HepG2 (cell line): ENCODE measurements around the gene SVBP. TPM values are rescaled to one million over a fixed set of nuclear protein-coding genes. Genes with fewer than 3 reads are reported as not detected.

ENCODE experiments used
- ATAC-seq: fragments of 200-7000 bp; cut with Tn5 transposase; 3 replicates; pipeline ENCODE4 v1.9.1; 2020; ENCODE audit warnings: mild to moderate bottlenecking, moderate library complexity
- BruUV-seq: library from RNA; stranded (reverse); fragments of 400-500 nt; replicated peaks from 2 replicates; lab custom pipeline; 2021; lab: Mats Ljungman, UMichigan
- CTCF ChIA-PET: fragments of 300-600 bp; formaldehyde crosslinking; extraction: SDS; loops from one replicate; lab custom pipeline; 2021; ENCODE audit warnings: low total read pairs, inconsistent platforms, low intra/inter-chr PET ratio; lab: Yijun Ruan, JAX
- POLR2A ChIA-PET: fragments of 350-600 bp; sonication (Branson Sonifier 250); formaldehyde crosslinking; loops from one replicate; lab custom pipeline; 2020; ENCODE audit warnings: antibody characterized with exemption, inconsistent platforms; lab: Yijun Ruan, JAX
- DNase-seq: peaks from one replicate; pipeline ENCODE4 v3.0.0-alpha.2; 2015; ENCODE audit warnings: low spot score
- FAIRE-seq: peaks from 3 replicates; lab custom pipeline; 2011; peaks lifted over from hg19 to GRCh38; lab: Jason Lieb, UNC
- H2AFZ ChIP-seq: one replicate; pipeline ENCODE4 v1.6.1; 2011; ENCODE audit warnings: low read length, inconsistent platforms
- H3K27ac ChIP-seq: fragments of 300-600 bp; 3 replicates; pipeline ENCODE4 v1.8.0; 2011; ENCODE audit warnings: mixed run types, mild to moderate bottlenecking, mixed read lengths, low read length, inconsistent platforms; ENCODE audit not compliant: insufficient read depth; ENCODE audit errors: extremely low read length
- H3K27me3 ChIP-seq, 2 experiments: fragments of 200-600 bp in 1 of 2; 2 replicates in 1 of 2; 3 replicates in 1 of 2; pipeline versions ENCODE4 v1.6.0 to v1.8.0; 2011; ENCODE audit warnings: low read length in 2 of 2, mild to moderate bottlenecking in 2 of 2, moderate library complexity in 2 of 2, inconsistent platforms in 1 of 2; ENCODE audit not compliant: insufficient read depth in 2 of 2, control insufficient read depth in 1 of 2
- H3K36me3 ChIP-seq, 2 experiments: fragments of 200-600 bp in 1 of 2; replicated peaks in 1 of 2; 2 replicates in 1 of 2; 3 replicates in 1 of 2; pipeline versions ENCODE4 v1.5.1 to v1.8.0; 2011; ENCODE audit warnings: low read length in 2 of 2, inconsistent platforms in 1 of 2; ENCODE audit not compliant: insufficient read depth in 2 of 2, control insufficient read depth in 1 of 2
- H3K4me1 ChIP-seq: 2 replicates; pipeline ENCODE4 v1.5.1; 2012; ENCODE audit warnings: low read length, inconsistent platforms; ENCODE audit not compliant: insufficient read depth
- H3K4me2 ChIP-seq: 2 replicates; pipeline ENCODE4 v1.6.0; 2011; ENCODE audit warnings: low read depth, low read length, inconsistent platforms
- H3K4me3 ChIP-seq, 3 experiments: fragments of 200-600 bp in 1 of 3; sonication (generic), shearing (Covaris generic) in 1 of 3; replicated peaks in 1 of 3; 2 replicates each; pipeline ENCODE4 v1.5.1; 2011 to 2016; ENCODE audit warnings: low read length in 3 of 3, inconsistent platforms in 2 of 3, low read depth in 2 of 3, mild to moderate bottlenecking in 2 of 3, control low read depth in 1 of 3, mixed read lengths in 1 of 3; ENCODE audit not compliant: insufficient read depth in 1 of 3
- H3K79me2 ChIP-seq: one replicate; pipeline ENCODE4 v1.6.1; 2011; ENCODE audit warnings: low read length, inconsistent platforms; ENCODE audit not compliant: insufficient read depth
- H3K9ac ChIP-seq: 2 replicates; pipeline ENCODE4 v1.6.0; 2011; ENCODE audit warnings: mild to moderate bottlenecking, low read depth, low read length, inconsistent platforms; ENCODE audit not compliant: insufficient read depth
- H3K9me3 ChIP-seq: 2 replicates; pipeline ENCODE4 v1.5.1; 2012; ENCODE audit warnings: mild to moderate bottlenecking, low read length
- H4K20me1 ChIP-seq: 2 replicates; pipeline ENCODE4 v1.6.0; 2011; ENCODE audit warnings: inconsistent platforms, mild to moderate bottlenecking, low read length, moderate library complexity; ENCODE audit not compliant: insufficient read depth
- PLSCR1 ChIP-seq: sonication (generic); formaldehyde crosslinking; IDR thresholded peaks from 2 replicates; pipeline ENCODE4 v1.5.0; 2020; ENCODE audit warnings: missing genetic modification reagents, mild to moderate bottlenecking, borderline replicate concordance
- RCOR2 ChIP-seq: IDR thresholded peaks from 2 replicates; pipeline ENCODE4 v1.6.1; 2016; ENCODE audit warnings: missing biosample characterization, missing genetic modification reagents
- WIZ ChIP-seq: sonication (generic); formaldehyde crosslinking; IDR thresholded peaks from 2 replicates; pipeline ENCODE4 v1.5.1; 2020; ENCODE audit warnings: mild to moderate bottlenecking, missing genetic modification reagents
- ZBTB4 ChIP-seq: sonication (generic); formaldehyde crosslinking; IDR thresholded peaks from 2 replicates; pipeline ENCODE4 v1.4.0; 2020; ENCODE audit warnings: missing genetic modification reagents, mild to moderate bottlenecking, borderline replicate concordance
- ZNF441 ChIP-seq: sonication (generic); formaldehyde crosslinking; IDR thresholded peaks from 2 replicates; pipeline ENCODE4 v1.7.0; 2021; ENCODE audit warnings: missing genetic modification reagents, borderline replicate concordance
- ZNF572 ChIP-seq: sonication (generic); formaldehyde crosslinking; IDR thresholded peaks from 2 replicates; pipeline ENCODE4 v1.5.1; 2020; ENCODE audit warnings: mild to moderate bottlenecking, missing genetic modification reagents
- ZNF691 ChIP-seq: sonication (generic); formaldehyde crosslinking; IDR thresholded peaks from 2 replicates; pipeline ENCODE4 v1.4.0; 2020; ENCODE audit warnings: missing genetic modification reagents, low read depth, mild to moderate bottlenecking, borderline replicate concordance
- WGBS: methylation state at CpG from one replicate; pipeline ENCODE4 v1.1.6; 2017; ENCODE audit warnings: low lambda C conversion rate; 5-methylcytosine and 5-hydroxymethylcytosine counted together
- in situ Hi-C: cut with HindIII; loops from 2 replicates; pipeline ENCODE4 v1.10.0; 2017; ENCODE audit warnings: low pct_unique_long_range_greater_than_20kb; ENCODE audit not compliant: extremely low pct_ligation_motif_present
- intact Hi-C: fragments of 100-400 bp; cut with micrococcal nuclease; formaldehyde crosslinking; loops from one replicate; pipeline ENCODE4 v1.10.0; 2022; ENCODE audit not compliant: unreplicated experiment
- polyA plus RNA-seq, 8 experiments: library from polyadenylated mRNA; depleted of rRNA in 3 of 8; stranded (reverse) in 7 of 8; unstranded in 1 of 8; fragments of >200 nt; fragmentation: Illumina TruSeq in 4 of 8; extraction: Trizol in 4 of 8; gene quantifications; 2 replicates each; pipeline versions ENCODE4 v1.2.1 to v1.2.3, GENCODE V29; 2011 to 2016; ENCODE audit warnings: low read depth in 4 of 8, missing spikeins in 1 of 8, mixed read lengths in 1 of 8; ENCODE audit not compliant: insufficient read depth in 1 of 8
- total RNA-seq, 5 experiments: library from RNA; depleted of rRNA; stranded (reverse); fragments of >200 nt; fragmentation: Illumina TruSeq; extraction: Trizol; gene quantifications; 2 replicates each; pipeline ENCODE4 v1.2.3, GENCODE V29; 2016; ENCODE audit warnings: low read depth in 1 of 5

The SVBP gene
- total and polyA plus RNA-seq, 2 of the 13 experiments (the other 11 are each of a cell fraction or from before 2014, with no cell fraction given) = 28.8 to 48.2 TPM

GRCh38 chr1:42765269-42765668, 51.9 kb downstream of the SVBP start:
- BruUV-seq = no TSS peak
- 0 out of 2 replicates have a peak, but pooled peaks have one; percentile 9 for TF ChIP-seq ZNF441 (CRISPR knock-in tag)
- no peak for TF ChIP-seq PLSCR1 (CRISPR knock-in tag)
- Histone ChIP-seq H3K4me2 (peak overlapping the region; percentile 88), H3K4me3 (peak overlapping the region; percentile 89 to 99 (median 95)), H2AFZ (no peak overlapping the region), H3K36me3 (peaks cover 0 to 11% of the 10 kb centered on the region in 2 experiments; a peak in 3 of 5 replicates), H3K9me3 (no peaks in the 10 kb centered on the region), H3K4me1 (peaks cover 49% of the 10 kb centered on the region), H3K79me2 (peaks cover 56% of the 10 kb centered on the region), H4K20me1 (no peaks in the 10 kb centered on the region; the same call in 1 of the 2 replicates), H3K27me3 (peaks cover 0 to 4% of the 10 kb centered on the region in 2 experiments; a peak in 1 of 5 replicates), H3K27ac (peak overlapping the region; percentile 67), H3K9ac (peak overlapping the region; percentile 93)
- ChIA-PET POLR2A (interaction anchor here (0.9 to 2.7 kb wide), 4 partner anchors 8 to 107 kb away, joined by 5 to 33 read pairs (median 18); partner anchors contain the start of genes ERMAP, PPIH, SVBP and YBX1), CTCF (no interaction called here)
- FAIRE-seq (peak; percentile 42), ATAC-seq (no peak), DNase-seq (no peak)
- intact Hi-C loops (loop anchor here (5.0 kb wide), 1 partner anchor 52 kb away; the partner anchor contains the start of genes ERMAP and SVBP), in situ Hi-C loops (no loop called here)
- 4% methylated on average over 7 of the region's 7 CpGs for WGBS

GRCh38 chr1:42762269-42762668, 54.9 kb downstream of the SVBP start:
- peaks cover 33% of the 10 kb centered on the region for H3K79me2 ChIP-seq
- H3K4me3 ChIP-seq = no peak overlapping the region
- H4K20me1 ChIP-seq = no peaks in the 10 kb centered on the region; the same call in 1 of the 2 replicates
- H3K4me2 ChIP-seq = no peak overlapping the region
- H3K9me3 ChIP-seq = no peaks in the 10 kb centered on the region
- TF ChIP-seq ZBTB4 (no peak), ZNF572 (CRISPR knock-in tag) (no peak), WIZ (CRISPR knock-in tag) (no peak), ZNF691 (no peak), RCOR2 (CRISPR knock-in tag) (no peak)
- ATAC-seq (no peak), FAIRE-seq (no peak), DNase-seq (no peak)
- H3K9ac ChIP-seq = no peak overlapping the region
- no TSS peak for BruUV-seq
- intact Hi-C loops = no loop called here
- peaks cover 24% of the 10 kb centered on the region for H3K4me1 ChIP-seq
- ChIA-PET CTCF (no interaction called here), POLR2A (no interaction called here)
- WGBS = 72% methylated on average over 5 of the region's 5 CpGs
- in situ Hi-C loops = no loop called here
- H2AFZ ChIP-seq = no peak overlapping the region
- no peaks in the 10 kb centered on the region; a peak in 1 of 5 replicates for H3K27me3 ChIP-seq
- peak overlapping the region; percentile 9 for H3K27ac ChIP-seq
- H3K36me3 ChIP-seq = peaks cover 4 to 31% of the 10 kb centered on the region in 2 experiments; a peak in 3 of 5 replicates
